Left ventricle myocardium inferior (tissue), 1 donor: ENCODE data around the gene DDX59. TPM values are rescaled to one million over a fixed set of nuclear protein-coding genes. Genes with fewer than 3 reads are reported as not detected.

Experiments used
- DNase-seq: peaks from one replicate; pipeline ENCODE4 v3.0.0-alpha.2; 2020
- H3K27ac ChIP-seq: fragments of 200-600 bp; replicated peaks from 2 replicates; pipeline ENCODE4 v1.8.0; 2021
- H3K27me3 ChIP-seq: fragments of 200-600 bp; 2 replicates; pipeline ENCODE4 v1.8.0; 2021; ENCODE audit warnings: low read depth
- H3K36me3 ChIP-seq: fragments of 200-600 bp; 2 replicates; pipeline ENCODE4 v1.8.0; 2021
- H3K4me1 ChIP-seq: fragments of 200-600 bp; 2 replicates; pipeline ENCODE4 v1.8.0; 2021
- H3K4me3 ChIP-seq: fragments of 200-600 bp; 2 replicates; pipeline ENCODE4 v1.8.0; 2021; ENCODE audit warnings: mild to moderate bottlenecking, moderate library complexity
- H3K9me3 ChIP-seq: fragments of 200-600 bp; replicated peaks from 2 replicates; pipeline ENCODE4 v1.8.0; 2021
- CTCF ChIP-seq: fragments of 200-600 bp; IDR thresholded peaks from 2 replicates; pipeline ENCODE4 v1.8.0; 2021; ENCODE audit warnings: antibody characterized with exemption, mild to moderate bottlenecking, borderline replicate concordance
- intact Hi-C: fragments of 100-400 bp; cut with micrococcal nuclease; formaldehyde crosslinking; loops from one replicate; pipeline ENCODE4 v1.11.0; 2022
- total RNA-seq: library from RNA; stranded (reverse); fragmentation: NEBNext Ultra II Directional; extraction: Animal tissue kit (Norgen Biotek cat#: 25700); gene quantifications from one replicate; pipeline ENCODE4 v1.2.1, GENCODE V29; 2021
- donor health status: DM: no; HTN: yes; CAD: no; lungs with severe emphysema.

The DDX59 gene
- total RNA-seq, 1 donor from 2014 or later = 11.9 TPM

GRCh38 chr1:200693327-200693726 lies 23.6 kb upstream of the DDX59 start:
- TF ChIP-seq CTCF = no peak
- Histone ChIP-seq H3K27me3 (no peaks in the 10 kb centered on the region), H3K9me3 (no peaks in the 10 kb centered on the region), H3K36me3 (no peaks in the 10 kb centered on the region), H3K27ac (no peak overlapping the region), H3K4me3 (no peak overlapping the region), H3K4me1 (no peaks in the 10 kb centered on the region)
- no peak for DNase-seq
- intact Hi-C loops = no loop called here

- H3K4me1 ChIP-seq = no peaks in the 10 kb centered on the region
- DNase-seq = no peak
- intact Hi-C loops = no loop called here
- TF ChIP-seq CTCF = no peak
- no peaks in the 10 kb centered on the region for H3K36me3 ChIP-seq
- H3K27me3 ChIP-seq = no peaks in the 10 kb centered on the region
- H3K27ac ChIP-seq = no peak overlapping the region
- H3K4me3 ChIP-seq = no peak overlapping the region
- H3K9me3 ChIP-seq = no peaks in the 10 kb centered on the region
These were observed 22.6 kb upstream of the DDX59 start for GRCh38 chr1:200692316-200692715.

- no peak for DNase-seq
- no peak for TF ChIP-seq CTCF
- intact Hi-C loops = no loop called here
These were observed 16.9 kb upstream of the DDX59 start for GRCh38 chr1:200686620-200687019.

GRCh38 chr1:200684015-200684414 lies 14.3 kb upstream of the DDX59 start:
- H3K9me3 ChIP-seq = no peaks in the 10 kb centered on the region
- no peaks in the 10 kb centered on the region for H3K27me3 ChIP-seq
- no peaks in the 10 kb centered on the region for H3K36me3 ChIP-seq
- no peaks in the 10 kb centered on the region for H3K4me1 ChIP-seq
- intact Hi-C loops = no loop called here
- DNase-seq = no peak
- no peak overlapping the region for H3K27ac ChIP-seq
- no peak for TF ChIP-seq CTCF
- H3K4me3 ChIP-seq = no peak overlapping the region

More at GRCh38 chr1:200686620-200687019, 16.9 kb upstream of the DDX59 start:
- Histone ChIP-seq H3K36me3 (no peaks in the 10 kb centered on the region), H3K4me3 (no peak overlapping the region), H3K9me3 (no peaks in the 10 kb centered on the region), H3K27me3 (no peaks in the 10 kb centered on the region), H3K4me1 (no peaks in the 10 kb centered on the region), H3K27ac (no peak overlapping the region)

GRCh38 chr1:200683298-200683697 lies 13.6 kb upstream of the DDX59 start:
- H3K36me3 ChIP-seq = no peaks in the 10 kb centered on the region
- H3K27ac ChIP-seq = no peak overlapping the region
- no peaks in the 10 kb centered on the region for H3K9me3 ChIP-seq
- intact Hi-C loops = no loop called here
- no peaks in the 10 kb centered on the region for H3K27me3 ChIP-seq
- no peak for DNase-seq
- no peak for TF ChIP-seq CTCF
- no peak overlapping the region for H3K4me3 ChIP-seq
- no peaks in the 10 kb centered on the region for H3K4me1 ChIP-seq

- intact Hi-C loops = no loop called here
- Histone ChIP-seq H3K27ac (no peak overlapping the region), H3K4me3 (no peak overlapping the region), H3K9me3 (no peaks in the 10 kb centered on the region), H3K36me3 (no peaks in the 10 kb centered on the region), H3K4me1 (no peaks in the 10 kb centered on the region), H3K27me3 (no peaks in the 10 kb centered on the region)
- no peak for DNase-seq
- TF ChIP-seq CTCF = no peak
These were observed 11.5 kb upstream of the DDX59 start for GRCh38 chr1:200681231-200681630.
